Measurements from ENCODE around the gene HIVEP3.

HIVEP3 gene

GRCh38 chr1:41535276-41535675 lies 383.4 kb downstream of the HIVEP3 start:
- ChIA-PET POLR2A (no interaction called here), CTCF (no interaction called here)
- no peak for DNase-seq (ENCODE audit: extremely low spot score)
- TF ChIP-seq CTCF (IDR thresholded peaks at IDR 0.05; ENCODE audit: control extremely low read depth, extremely low read depth, low read depth, missing control alignments) = no peak

- CTCF ChIA-PET = interaction anchor here (0.9 to 1.5 kb wide), 2 partner anchors 11 to 18 kb away, joined by 4 to 5 read pairs; no protein-coding TSS in a partner anchor
- TF ChIP-seq CTCF (IDR thresholded peaks at IDR 0.05; ENCODE audit: control extremely low read depth, extremely low read depth, low read depth, missing control alignments) = no peak
- POLR2A ChIA-PET = no interaction called here
- DNase-seq (ENCODE audit: extremely low spot score) = no peak
Observed at GRCh38 chr1:41534181-41535076, 384.3 kb downstream of the HIVEP3 start.

GRCh38 chr1:41533731-41534080 lies 385.0 kb downstream of the HIVEP3 start:
- CTCF ChIA-PET = interaction anchor here (0.9 to 1.5 kb wide), 2 partner anchors 10 to 18 kb away, joined by 4 to 5 read pairs; no protein-coding TSS in a partner anchor
- no peak for TF ChIP-seq CTCF (IDR thresholded peaks at IDR 0.05; ENCODE audit: control extremely low read depth, extremely low read depth, low read depth, missing control alignments)
- POLR2A ChIA-PET = no interaction called here

GRCh38 chr1:41533016-41533730 lies 385.5 kb downstream of the HIVEP3 start:
- CTCF ChIA-PET = interaction anchor here (0.9 to 1.5 kb wide), 2 partner anchors 10 to 17 kb away, joined by 4 to 5 read pairs; no protein-coding TSS in a partner anchor
- TF ChIP-seq CTCF (IDR thresholded peaks at IDR 0.05; ENCODE audit: control extremely low read depth, extremely low read depth, low read depth, missing control alignments) = no peak
- POLR2A ChIA-PET = no interaction called here
- no peak for DNase-seq (ENCODE audit: extremely low spot score)

More at GRCh38 chr1:41533731-41534080, 385.0 kb downstream of the HIVEP3 start:
- DNase-seq (ENCODE audit: extremely low spot score) = no peak

GRCh38 chr1:41532206-41532975 lies 386.3 kb downstream of the HIVEP3 start:
- ChIA-PET POLR2A (no interaction called here), CTCF (no interaction called here)
- DNase-seq (ENCODE audit: extremely low spot score) = no peak
- TF ChIP-seq CTCF (IDR thresholded peaks at IDR 0.05; ENCODE audit: control extremely low read depth, extremely low read depth, low read depth, missing control alignments) = no peak

- ChIA-PET POLR2A (no interaction called here), CTCF (no interaction called here)
- DNase-seq (ENCODE audit: extremely low spot score) = no peak
- TF ChIP-seq CTCF (IDR thresholded peaks at IDR 0.05; ENCODE audit: control extremely low read depth, extremely low read depth, low read depth, missing control alignments) = no peak
Observed at GRCh38 chr1:41530411-41530810, 388.3 kb downstream of the HIVEP3 start.

Data from GM10248 (cell line).